Effector memory CD4-positive, alpha-beta T cell (primary cell): ENCODE data around the gene GALR2.

ENCODE experiments used
- DNase-seq, 3 donors: peaks; one replicate each; pipeline ENCODE4 v3.0.0-alpha.2; 2020
- H3K27ac ChIP-seq: 2 replicates; pipeline ENCODE4 v1.7.0; 2013; ENCODE audit warnings: mild to moderate bottlenecking, low read length, moderate library complexity; ENCODE audit not compliant: insufficient read depth, poor library complexity, severe bottlenecking
- H3K27me3 ChIP-seq: replicated peaks from 2 replicates; pipeline ENCODE4 v1.7.0; 2013; ENCODE audit warnings: mild to moderate bottlenecking, low read length; ENCODE audit not compliant: insufficient read depth, control insufficient read depth, poor library complexity, severe bottlenecking
- H3K36me3 ChIP-seq: 2 replicates; pipeline ENCODE4 v1.7.0; 2013; ENCODE audit warnings: mild to moderate bottlenecking, low read length, moderate library complexity; ENCODE audit not compliant: control insufficient read depth, insufficient read depth
- H3K4me1 ChIP-seq: 2 replicates; pipeline ENCODE4 v1.7.0; 2013; ENCODE audit warnings: low read length, mild to moderate bottlenecking; ENCODE audit not compliant: control insufficient read depth, insufficient read depth, poor library complexity, severe bottlenecking
- H3K4me3 ChIP-seq: 2 replicates; pipeline ENCODE4 v1.7.0; 2013; ENCODE audit warnings: low read length, low read depth, mild to moderate bottlenecking; ENCODE audit not compliant: insufficient read depth, poor library complexity, severe bottlenecking
- H3K9me3 ChIP-seq: 2 replicates; pipeline ENCODE4 v1.7.0; 2013; ENCODE audit warnings: mild to moderate bottlenecking, low read length, moderate library complexity; ENCODE audit not compliant: control insufficient read depth
- total RNA-seq, 3 donors: gene quantifications; one replicate each; lab custom pipeline; 2026; lab: John Stamatoyannopoulos, UW

The GALR2 gene
- total RNA-seq, result 0.09 to 1.6 (median 0.39) reads per million in 3 donors

- Histone ChIP-seq H3K27ac (no peak within 1 kb of the TSS), H3K4me3 (peak within 1 kb of the TSS; percentile 6), H3K36me3 (no peaks in the 10 kb centered on the region), H3K27me3 (peaks cover 31% of the 10 kb centered on the region), H3K4me1 (peaks cover 58% of the 10 kb centered on the region), H3K9me3 (no peaks in the 10 kb centered on the region)
- no peak for DNase-seq
These were observed at the start of gene GALR2 for GRCh38 chr17:76074390-76075363. Gene GALR2 (plus strand): TSS chr17:76074781. CDS start chr17:76074884, 103 bp downstream.

GRCh38 chr17:76025294-76025693 is 49.3 kb upstream of the GALR2 start:
- Histone ChIP-seq H3K36me3 (no peaks in the 10 kb centered on the region), H3K4me3 (no peak overlapping the region), H3K9me3 (no peaks in the 10 kb centered on the region), H3K4me1 (peaks cover 10% of the 10 kb centered on the region), H3K27me3 (no peaks in the 10 kb centered on the region), H3K27ac (no peak overlapping the region)
- DNase-seq, result no peak

- Histone ChIP-seq H3K4me3 (no peak overlapping the region), H3K27me3 (no peaks in the 10 kb centered on the region), H3K4me1 (peaks cover 10% of the 10 kb centered on the region), H3K36me3 (no peaks in the 10 kb centered on the region), H3K9me3 (no peaks in the 10 kb centered on the region), H3K27ac (no peak overlapping the region)
- no peak for DNase-seq
These were observed 47.8 kb upstream of the GALR2 start for GRCh38 chr17:76026714-76027158.

- Histone ChIP-seq H3K9me3 (no peaks in the 10 kb centered on the region), H3K27me3 (no peaks in the 10 kb centered on the region), H3K27ac (no peak within 1 kb of the TSS), H3K36me3 (no peaks in the 10 kb centered on the region), H3K4me3 (no peak within 1 kb of the TSS), H3K4me1 (peaks cover 10% of the 10 kb centered on the region)
- no peak for DNase-seq
These were observed 47.3 kb upstream of the GALR2 start, which contains the start of gene EVPL for GRCh38 chr17:76027159-76027839. Gene EVPL (minus strand): TSS chr17:76027306. CDS start chr17:76027198, 108 bp downstream.

GRCh38 chr17:76032073-76032779 is 42.4 kb upstream of the GALR2 start:
- Histone ChIP-seq H3K9me3 (no peaks in the 10 kb centered on the region), H3K4me1 (peaks cover 10% of the 10 kb centered on the region), H3K27me3 (no peaks in the 10 kb centered on the region), H3K36me3 (no peaks in the 10 kb centered on the region), H3K27ac (no peak overlapping the region), H3K4me3 (no peak overlapping the region)
- no peak for DNase-seq

- peaks cover 10% of the 10 kb centered on the region for H3K4me1 ChIP-seq
- no peak for DNase-seq
- H3K27me3 ChIP-seq, result no peaks in the 10 kb centered on the region
- H3K27ac ChIP-seq, result no peak overlapping the region
- H3K9me3 ChIP-seq, result no peaks in the 10 kb centered on the region
- peaks cover 2% of the 10 kb centered on the region for H3K36me3 ChIP-seq
- no peak overlapping the region for H3K4me3 ChIP-seq
These were observed 41.8 kb upstream of the GALR2 start for GRCh38 chr17:76032780-76033108.

GRCh38 chr17:76033139-76033538 is 41.4 kb upstream of the GALR2 start:
- Histone ChIP-seq H3K27me3 (no peaks in the 10 kb centered on the region), H3K36me3 (peaks cover 5% of the 10 kb centered on the region)
- no peak for DNase-seq

GRCh38 chr17:76034428-76035350 is 39.9 kb upstream of the GALR2 start:
- H3K4me1 ChIP-seq, result peaks cover 5% of the 10 kb centered on the region
- no peak overlapping the region for H3K4me3 ChIP-seq
- H3K9me3 ChIP-seq, result no peaks in the 10 kb centered on the region
- peaks cover 20% of the 10 kb centered on the region for H3K36me3 ChIP-seq
- H3K27me3 ChIP-seq, result no peaks in the 10 kb centered on the region
- no peak overlapping the region for H3K27ac ChIP-seq
- no peak for DNase-seq

More at GRCh38 chr17:76033139-76033538, 41.4 kb upstream of the GALR2 start:
- no peaks in the 10 kb centered on the region for H3K9me3 ChIP-seq
- no peak overlapping the region for H3K27ac ChIP-seq
- H3K4me3 ChIP-seq, result no peak overlapping the region
- peaks cover 10% of the 10 kb centered on the region for H3K4me1 ChIP-seq
